GM23338 (cell line): ENCODE data around the gene HEMK1. TPM values are rescaled to one million over a fixed set of nuclear protein-coding genes. Genes with fewer than 3 reads are reported as not detected.

ENCODE experiments used
- ATAC-seq: fragments of 200-7000 bp; cut with Tn5 transposase; 3 replicates; pipeline ENCODE4 v1.9.1; 2020
- DNase-seq: peaks from one replicate; pipeline ENCODE4 v3.0.0-alpha.2; 2015; ENCODE audit warnings: low spot score
- H2AFZ ChIP-seq: fragments of 200-600 bp; sonication (generic); 2 replicates; pipeline ENCODE4 v1.8.0; 2016; ENCODE audit warnings: antibody characterized with exemption, mild to moderate bottlenecking, moderate library complexity
- H3F3A ChIP-seq: fragments of 200-600 bp; sonication (generic); replicated peaks from 2 replicates; pipeline ENCODE4 v1.8.0; 2017; ENCODE audit warnings: antibody characterized with exemption, mixed run types, low read depth
- H3K27ac ChIP-seq: fragments of 200-600 bp; sonication (generic); 2 replicates; pipeline ENCODE4 v1.6.1; 2016; ENCODE audit warnings: low read depth
- H3K27me3 ChIP-seq: fragments of 200-600 bp; sonication (generic); 2 replicates; pipeline ENCODE4 v1.8.0; 2016; ENCODE audit warnings: mild to moderate bottlenecking, mixed run types, moderate library complexity; ENCODE audit not compliant: insufficient read depth
- H3K36me3 ChIP-seq: fragments of 200-600 bp; sonication (generic); 2 replicates; pipeline ENCODE4 v1.8.0; 2016; ENCODE audit warnings: mild to moderate bottlenecking; ENCODE audit not compliant: insufficient read depth
- H3K4me1 ChIP-seq: fragments of 200-600 bp; sonication (generic); 2 replicates; pipeline ENCODE4 v1.8.0; 2016; ENCODE audit warnings: mild to moderate bottlenecking, moderate library complexity; ENCODE audit not compliant: insufficient read depth
- H3K4me2 ChIP-seq: fragments of 200-600 bp; sonication (generic); 2 replicates; pipeline ENCODE4 v1.7.1; 2017; ENCODE audit warnings: mixed run types
- H3K4me3 ChIP-seq: fragments of 200-600 bp; sonication (generic); 2 replicates; pipeline ENCODE4 v1.6.1; 2016; ENCODE audit warnings: mixed run types
- H3K79me2 ChIP-seq: fragments of 200-600 bp; sonication (generic); replicated peaks from 2 replicates; pipeline ENCODE4 v1.8.0; 2017; ENCODE audit warnings: mild to moderate bottlenecking; ENCODE audit not compliant: insufficient read depth
- H3K9me2 ChIP-seq: fragments of 200-600 bp; sonication (generic); 2 replicates; pipeline ENCODE4 v1.8.0; 2017; ENCODE audit not compliant: insufficient read depth
- H4K20me1 ChIP-seq: fragments of 200-600 bp; sonication (generic); replicated peaks from 2 replicates; pipeline ENCODE4 v1.8.0; 2017; ENCODE audit warnings: mild to moderate bottlenecking; ENCODE audit not compliant: insufficient read depth
- H3K27ac Mint-ChIP-seq: 2 replicates; pipeline ENCODE4 v1.8.0; 2020; ENCODE audit warnings: inconsistent platforms, mild to moderate bottlenecking, moderate library complexity, mixed read lengths
- H3K27me3 Mint-ChIP-seq: 3 replicates; pipeline ENCODE4 v1.8.0; 2022; ENCODE audit warnings: low read depth, mild to moderate bottlenecking, moderate library complexity, mixed read lengths, inconsistent platforms; ENCODE audit not compliant: insufficient read depth, poor library complexity
- H3K36me3 Mint-ChIP-seq: 3 replicates; pipeline ENCODE4 v1.8.0; 2021; ENCODE audit warnings: low read depth, mild to moderate bottlenecking, inconsistent platforms, moderate library complexity, mixed read lengths
- H3K4me1 Mint-ChIP-seq: 3 replicates; pipeline ENCODE4 v1.8.0; 2020; ENCODE audit warnings: mild to moderate bottlenecking, inconsistent platforms, mixed read lengths
- H3K4me3 Mint-ChIP-seq: 3 replicates; pipeline ENCODE4 v1.8.0; 2021; ENCODE audit warnings: moderate library complexity, mild to moderate bottlenecking, inconsistent platforms, mixed read lengths
- H3K9me3 Mint-ChIP-seq: 3 replicates; pipeline ENCODE4 v1.8.0; 2020; ENCODE audit warnings: moderate library complexity, mild to moderate bottlenecking, inconsistent platforms, mixed read lengths
- CREB1 ChIP-seq: fragments of 250-450 bp; sonication (Bioruptor Pico); IDR thresholded peaks from 2 replicates; pipeline ENCODE4 v1.5.0; 2020; ENCODE audit warnings: low read depth, mild to moderate bottlenecking, moderate library complexity
- EZH2 ChIP-seq: fragments of 200-600 bp; sonication (generic); IDR thresholded peaks from one replicate; pipeline ENCODE4 v1.8.0; 2017; ENCODE audit warnings: antibody characterized with exemption, mild to moderate bottlenecking, low read depth; ENCODE audit not compliant: unreplicated experiment
- JUNB ChIP-seq: IDR thresholded peaks from one replicate; pipeline ENCODE4 v1.6.1; 2016; ENCODE audit warnings: antibody characterized with exemption; ENCODE audit not compliant: unreplicated experiment
- NANOG ChIP-seq: IDR thresholded peaks from 2 replicates; pipeline ENCODE4 v1.6.1; 2016; ENCODE audit warnings: antibody characterized with exemption, borderline replicate concordance
- ZNF114 ChIP-seq: fragments of 250-450 bp; sonication (Bioruptor Pico); IDR thresholded peaks from 2 replicates; pipeline ENCODE4 v1.5.0; 2020; ENCODE audit warnings: mild to moderate bottlenecking, moderate library complexity
- polyA plus RNA-seq: library from polyadenylated mRNA; unstranded; fragments of >200 nt; fragmentation: Nextera tagmentation; extraction: Ambion mirVana; gene quantifications from 2 replicates; pipeline ENCODE4 v1.2.1, GENCODE V29; 2016
- total RNA-seq: library from RNA; depleted of rRNA; stranded (reverse); fragments of >200 nt; shearing (Covaris generic); gene quantifications from 2 replicates; pipeline ENCODE4 v1.2.3, GENCODE V29; 2014
- TF ChIP-seq, protein P1 (sequence below): fragments of 250-450 bp; sonication (Bioruptor Pico); IDR thresholded peaks from 2 replicates; pipeline ENCODE4 v1.5.0; 2020; ENCODE audit warnings: mild to moderate bottlenecking, moderate library complexity
- TF ChIP-seq, protein P2 (sequence below): IDR thresholded peaks from 2 replicates; pipeline ENCODE4 v1.6.1; 2016; ENCODE audit warnings: antibody characterized with exemption

Gene HEMK1
- total and polyA plus RNA-seq, 2 experiments from 2014 or later, result 5.6 to 10.1 TPM

DNA sequence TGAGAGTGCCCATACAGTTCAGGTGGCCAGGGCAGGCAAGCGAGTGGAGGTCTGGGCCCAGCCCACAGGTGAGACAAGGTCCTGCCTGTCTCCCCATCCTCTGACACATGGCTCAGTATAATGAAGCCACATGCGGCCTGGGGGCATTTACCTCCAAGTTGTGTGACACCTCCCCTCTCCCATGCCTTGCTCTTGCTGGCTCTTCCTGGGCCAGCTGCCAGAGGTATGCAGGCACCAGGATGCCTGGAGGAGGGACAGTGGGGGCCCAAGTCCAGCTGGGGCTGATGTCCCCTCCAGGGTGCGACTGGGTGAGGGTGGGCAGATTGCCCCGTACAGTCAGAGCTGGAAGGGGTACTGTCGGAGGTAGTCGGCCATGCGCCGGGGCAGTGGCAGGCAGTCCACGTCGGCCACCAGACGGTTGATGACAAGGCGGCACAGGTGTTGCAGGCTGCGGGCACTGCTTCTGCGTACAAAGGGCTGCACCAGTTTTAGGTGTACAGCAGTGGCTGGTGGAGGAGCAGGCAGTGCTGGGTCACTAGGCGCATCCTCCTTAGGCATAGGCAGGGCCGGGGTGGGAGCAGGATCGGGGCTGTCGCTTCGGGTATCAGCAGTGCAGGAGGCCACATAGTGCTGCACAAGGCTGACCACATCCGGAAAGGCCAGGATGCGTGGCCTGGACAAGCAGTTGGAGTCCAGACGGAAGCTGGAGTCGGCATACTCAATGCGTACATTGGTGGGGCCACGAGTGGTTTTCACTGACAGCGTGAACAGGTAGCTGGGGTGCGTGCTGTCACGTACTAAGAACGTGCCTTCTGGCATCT is 38.2 kb downstream of the HEMK1 start (continued):
- TF ChIP-seq, protein P1, sequence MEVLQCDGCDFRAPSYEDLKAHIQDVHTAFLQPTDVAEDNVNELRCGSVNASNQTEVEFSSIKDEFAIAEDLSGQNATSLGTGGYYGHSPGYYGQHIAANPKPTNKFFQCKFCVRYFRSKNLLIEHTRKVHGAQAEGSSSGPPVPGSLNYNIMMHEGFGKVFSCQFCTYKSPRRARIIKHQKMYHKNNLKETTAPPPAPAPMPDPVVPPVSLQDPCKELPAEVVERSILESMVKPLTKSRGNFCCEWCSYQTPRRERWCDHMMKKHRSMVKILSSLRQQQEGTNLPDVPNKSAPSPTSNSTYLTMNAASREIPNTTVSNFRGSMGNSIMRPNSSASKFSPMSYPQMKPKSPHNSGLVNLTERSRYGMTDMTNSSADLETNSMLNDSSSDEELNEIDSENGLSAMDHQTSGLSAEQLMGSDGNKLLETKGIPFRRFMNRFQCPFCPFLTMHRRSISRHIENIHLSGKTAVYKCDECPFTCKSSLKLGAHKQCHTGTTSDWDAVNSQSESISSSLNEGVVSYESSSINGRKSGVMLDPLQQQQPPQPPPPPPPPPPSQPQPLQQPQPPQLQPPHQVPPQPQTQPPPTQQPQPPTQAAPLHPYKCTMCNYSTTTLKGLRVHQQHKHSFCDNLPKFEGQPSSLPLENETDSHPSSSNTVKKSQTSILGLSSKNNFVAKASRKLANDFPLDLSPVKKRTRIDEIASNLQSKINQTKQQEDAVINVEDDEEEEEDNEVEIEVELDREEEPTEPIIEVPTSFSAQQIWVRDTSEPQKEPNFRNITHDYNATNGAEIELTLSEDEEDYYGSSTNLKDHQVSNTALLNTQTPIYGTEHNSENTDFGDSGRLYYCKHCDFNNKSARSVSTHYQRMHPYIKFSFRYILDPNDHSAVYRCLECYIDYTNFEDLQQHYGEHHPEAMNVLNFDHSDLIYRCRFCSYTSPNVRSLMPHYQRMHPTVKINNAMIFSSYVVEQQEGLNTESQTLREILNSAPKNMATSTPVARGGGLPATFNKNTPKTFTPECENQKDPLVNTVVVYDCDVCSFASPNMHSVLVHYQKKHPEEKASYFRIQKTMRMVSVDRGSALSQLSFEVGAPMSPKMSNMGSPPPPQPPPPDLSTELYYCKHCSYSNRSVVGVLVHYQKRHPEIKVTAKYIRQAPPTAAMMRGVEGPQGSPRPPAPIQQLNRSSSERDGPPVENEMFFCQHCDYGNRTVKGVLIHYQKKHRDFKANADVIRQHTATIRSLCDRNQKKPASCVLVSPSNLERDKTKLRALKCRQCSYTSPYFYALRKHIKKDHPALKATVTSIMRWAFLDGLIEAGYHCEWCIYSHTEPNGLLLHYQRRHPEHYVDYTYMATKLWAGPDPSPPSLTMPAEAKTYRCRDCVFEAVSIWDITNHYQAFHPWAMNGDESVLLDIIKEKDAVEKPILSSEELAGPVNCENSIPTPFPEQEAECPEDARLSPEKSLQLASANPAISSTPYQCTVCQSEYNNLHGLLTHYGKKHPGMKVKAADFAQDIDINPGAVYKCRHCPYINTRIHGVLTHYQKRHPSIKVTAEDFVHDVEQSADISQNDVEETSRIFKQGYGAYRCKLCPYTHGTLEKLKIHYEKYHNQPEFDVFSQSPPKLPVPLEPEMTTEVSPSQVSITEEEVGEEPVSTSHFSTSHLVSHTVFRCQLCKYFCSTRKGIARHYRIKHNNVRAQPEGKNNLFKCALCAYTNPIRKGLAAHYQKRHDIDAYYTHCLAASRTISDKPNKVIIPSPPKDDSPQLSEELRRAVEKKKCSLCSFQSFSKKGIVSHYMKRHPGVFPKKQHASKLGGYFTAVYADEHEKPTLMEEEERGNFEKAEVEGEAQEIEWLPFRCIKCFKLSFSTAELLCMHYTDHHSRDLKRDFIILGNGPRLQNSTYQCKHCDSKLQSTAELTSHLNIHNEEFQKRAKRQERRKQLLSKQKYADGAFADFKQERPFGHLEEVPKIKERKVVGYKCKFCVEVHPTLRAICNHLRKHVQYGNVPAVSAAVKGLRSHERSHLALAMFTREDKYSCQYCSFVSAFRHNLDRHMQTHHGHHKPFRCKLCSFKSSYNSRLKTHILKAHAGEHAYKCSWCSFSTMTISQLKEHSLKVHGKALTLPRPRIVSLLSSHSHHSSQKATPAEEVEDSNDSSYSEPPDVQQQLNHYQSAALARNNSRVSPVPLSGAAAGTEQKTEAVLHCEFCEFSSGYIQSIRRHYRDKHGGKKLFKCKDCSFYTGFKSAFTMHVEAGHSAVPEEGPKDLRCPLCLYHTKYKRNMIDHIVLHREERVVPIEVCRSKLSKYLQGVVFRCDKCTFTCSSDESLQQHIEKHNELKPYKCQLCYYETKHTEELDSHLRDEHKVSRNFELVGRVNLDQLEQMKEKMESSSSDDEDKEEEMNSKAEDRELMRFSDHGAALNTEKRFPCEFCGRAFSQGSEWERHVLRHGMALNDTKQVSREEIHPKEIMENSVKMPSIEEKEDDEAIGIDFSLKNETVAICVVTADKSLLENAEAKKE (CRISPR knock-in tag), result no peak
- TF ChIP-seq ZNF114, result no peak
- TF ChIP-seq JUNB, result no peak
- TF ChIP-seq CREB1 (CRISPR knock-in tag), result no peak
- no peak for TF ChIP-seq EZH2
- TF ChIP-seq, protein P2, sequence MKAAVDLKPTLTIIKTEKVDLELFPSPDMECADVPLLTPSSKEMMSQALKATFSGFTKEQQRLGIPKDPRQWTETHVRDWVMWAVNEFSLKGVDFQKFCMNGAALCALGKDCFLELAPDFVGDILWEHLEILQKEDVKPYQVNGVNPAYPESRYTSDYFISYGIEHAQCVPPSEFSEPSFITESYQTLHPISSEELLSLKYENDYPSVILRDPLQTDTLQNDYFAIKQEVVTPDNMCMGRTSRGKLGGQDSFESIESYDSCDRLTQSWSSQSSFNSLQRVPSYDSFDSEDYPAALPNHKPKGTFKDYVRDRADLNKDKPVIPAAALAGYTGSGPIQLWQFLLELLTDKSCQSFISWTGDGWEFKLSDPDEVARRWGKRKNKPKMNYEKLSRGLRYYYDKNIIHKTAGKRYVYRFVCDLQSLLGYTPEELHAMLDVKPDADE, result no peak

DNA sequence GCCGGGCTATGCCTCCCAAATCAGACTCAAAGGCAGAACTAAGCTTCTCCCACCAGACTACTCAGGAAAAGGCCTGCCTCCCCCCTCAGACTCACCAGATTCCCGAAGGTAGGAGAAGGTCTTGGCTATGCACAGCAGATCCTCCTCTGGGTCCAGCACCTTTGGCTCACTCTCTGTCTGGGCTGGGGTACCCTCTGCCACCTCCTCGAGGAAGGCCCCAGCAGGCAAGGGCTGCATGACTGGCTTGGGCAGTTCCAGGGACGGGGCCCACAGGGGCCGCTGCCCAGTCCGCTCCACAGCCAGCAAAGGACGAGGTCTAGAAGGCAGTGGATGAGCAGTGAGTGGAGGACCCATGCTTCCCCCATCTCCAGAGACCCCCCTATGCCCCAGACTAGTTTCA is 39.0 kb downstream of the HEMK1 start:
- DNase-seq (no peak), ATAC-seq (no peak)
- Histone ChIP-seq H4K20me1 (no peaks in the 10 kb centered on the region; the same call in 1 of the 2 replicates), H3K4me3 (no peak overlapping the region), H3K36me3 (no peaks in the 10 kb centered on the region), H3K27me3 (peaks cover 23% of the 10 kb centered on the region), H3K9me2 (no peaks in the 10 kb centered on the region), H3K4me2 (no peak overlapping the region), H3F3A (0 out of 2 replicates have a peak, but pooled peaks cover 7% of the 10 kb centered on the region), H2AFZ (no peak overlapping the region), H3K4me1 (peaks cover 8% of the 10 kb centered on the region; the same call in 1 of the 2 replicates), H3K79me2 (no peaks in the 10 kb centered on the region), H3K27ac (no peak overlapping the region)
- Mint-ChIP-seq H3K4me1 (peaks cover 14% of the 10 kb centered on the region), H3K9me3 (no peaks in the 10 kb centered on the region), H3K36me3 (no peaks in the 10 kb centered on the region), H3K27ac (no peak overlapping the region), H3K4me3 (no peak overlapping the region), H3K27me3 (peaks cover 33% of the 10 kb centered on the region)
- TF ChIP-seq NANOG (no peak), JUNB (no peak), EZH2 (no peak), CREB1 (CRISPR knock-in tag) (no peak)
- TF ChIP-seq, protein P1 (CRISPR knock-in tag), result no peak
